NCI-H82 treated with DMSO at 0.1 percent for 48 hours (cell line): ENCODE measurements around the gene MAST4.

Experiments used
- DNase-seq: peaks from one replicate; lab custom pipeline; 2025; ENCODE audit not compliant: unreplicated experiment; lab: John Stamatoyannopoulos, UW

Gene MAST4

DNA sequence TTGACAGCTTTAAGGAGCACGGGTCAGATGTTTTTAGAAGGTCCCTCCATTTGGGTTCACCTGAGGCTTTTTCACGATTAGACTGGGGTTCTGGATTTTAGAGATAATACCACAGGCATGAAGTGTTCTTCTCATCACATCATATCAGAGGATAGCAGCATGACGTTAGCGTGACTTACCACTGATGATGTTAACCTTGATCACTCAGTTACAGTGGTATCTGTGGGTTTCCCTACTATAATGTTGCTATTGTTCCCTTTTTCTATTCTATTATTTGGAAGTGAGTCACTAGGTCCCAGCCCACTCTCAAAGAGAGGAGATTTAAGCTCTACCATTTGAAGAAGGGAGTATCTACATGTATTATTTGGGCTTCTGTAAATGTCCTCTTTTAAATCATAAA, 300.0 kb downstream of the MAST4 start:
- no peak for DNase-seq

DNA sequence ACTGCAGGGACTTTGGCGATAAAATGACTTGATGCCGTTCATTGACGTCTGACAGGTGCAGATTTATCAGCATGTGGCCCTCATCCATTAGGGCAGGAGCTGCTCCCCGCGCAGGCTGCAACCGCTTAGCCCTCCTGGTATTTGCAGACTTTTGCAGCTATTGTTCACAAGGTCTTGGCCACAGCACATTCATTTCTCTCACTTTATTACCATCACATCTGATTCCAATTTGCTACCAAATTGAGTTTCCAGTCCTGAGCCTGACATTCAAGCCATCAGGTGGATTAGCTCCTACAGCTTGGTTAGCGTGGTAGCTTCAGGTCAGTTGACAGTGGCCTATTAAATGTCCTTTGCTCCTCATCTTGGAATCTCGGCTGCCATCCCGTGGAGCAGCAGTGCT, 301.2 kb downstream of the MAST4 start:
- DNase-seq, result no peak

DNA sequence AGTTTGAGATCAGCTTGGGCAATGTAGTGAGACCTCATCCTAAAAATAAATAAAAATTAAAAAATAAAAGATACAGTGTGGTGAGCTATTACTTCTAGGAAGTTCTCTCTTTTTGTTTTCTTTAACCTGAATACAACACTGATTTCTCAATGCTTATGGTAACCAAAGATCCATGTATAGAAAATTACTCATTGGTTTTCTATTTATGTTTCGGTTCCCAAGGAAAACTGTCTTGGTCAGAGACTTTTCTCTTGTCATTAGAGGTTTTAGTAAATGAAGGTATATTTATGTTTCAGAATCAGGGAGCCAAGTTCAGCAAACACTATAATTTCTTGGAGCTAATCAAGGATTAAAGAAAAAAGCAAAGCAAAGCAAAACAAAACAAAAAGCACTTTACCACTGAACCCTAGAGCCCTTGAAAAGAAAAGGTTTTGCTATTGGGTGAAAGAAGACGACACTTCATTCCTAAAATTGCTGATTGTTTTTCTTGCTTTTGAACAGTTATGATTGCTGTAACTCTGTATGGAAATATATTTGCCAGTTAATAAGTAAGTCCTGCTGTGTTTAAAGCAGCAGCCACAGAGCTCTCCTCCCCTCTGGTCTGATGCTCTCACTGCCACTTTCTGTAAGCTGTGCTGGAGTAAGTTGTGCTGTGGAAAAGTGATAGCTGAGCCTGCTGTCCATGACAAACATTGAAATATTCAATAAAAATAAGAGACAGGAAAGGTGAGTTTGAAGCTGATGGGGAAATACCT, 302.2 kb downstream of the MAST4 start:
- DNase-seq, result no peak

DNA sequence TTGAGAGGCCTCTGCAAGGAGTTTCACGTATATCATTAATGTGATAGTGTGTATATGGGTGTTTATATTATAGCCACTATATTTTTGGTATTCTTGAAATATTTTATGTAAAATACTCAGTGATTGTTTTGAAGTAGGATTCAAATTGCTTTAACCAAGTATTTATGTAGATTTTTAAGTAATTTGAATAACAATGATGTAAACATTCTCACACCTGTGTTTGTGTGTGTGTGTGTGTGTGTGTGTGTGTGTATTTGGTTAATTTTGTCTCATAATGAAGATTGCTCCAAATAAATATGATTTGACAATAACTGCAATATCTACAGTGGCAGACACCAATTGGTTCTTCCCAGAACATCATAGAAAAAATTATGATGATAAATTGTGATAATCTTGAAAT, 307.0 kb downstream of the MAST4 start:
- DNase-seq, result no peak

DNA sequence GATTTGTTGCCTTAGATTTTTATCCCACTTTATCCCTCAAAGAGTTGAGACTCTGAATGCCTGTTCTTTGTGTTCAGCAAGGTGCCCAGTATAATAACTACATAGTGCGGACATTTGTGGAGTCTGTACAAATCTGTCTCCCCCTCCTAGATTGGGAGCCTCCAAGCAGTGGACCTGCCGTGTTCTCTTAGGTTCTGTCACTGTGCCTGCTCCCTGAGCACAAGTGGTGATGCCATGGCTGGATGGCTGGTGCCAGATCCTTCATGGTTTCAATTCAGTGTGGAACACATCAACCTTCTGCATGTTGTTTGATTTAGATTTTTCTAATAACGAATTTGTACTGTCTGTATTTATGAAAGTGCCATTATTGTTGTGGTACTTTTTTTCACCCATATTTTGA, 307.5 kb downstream of the MAST4 start:
- no peak for DNase-seq

DNA sequence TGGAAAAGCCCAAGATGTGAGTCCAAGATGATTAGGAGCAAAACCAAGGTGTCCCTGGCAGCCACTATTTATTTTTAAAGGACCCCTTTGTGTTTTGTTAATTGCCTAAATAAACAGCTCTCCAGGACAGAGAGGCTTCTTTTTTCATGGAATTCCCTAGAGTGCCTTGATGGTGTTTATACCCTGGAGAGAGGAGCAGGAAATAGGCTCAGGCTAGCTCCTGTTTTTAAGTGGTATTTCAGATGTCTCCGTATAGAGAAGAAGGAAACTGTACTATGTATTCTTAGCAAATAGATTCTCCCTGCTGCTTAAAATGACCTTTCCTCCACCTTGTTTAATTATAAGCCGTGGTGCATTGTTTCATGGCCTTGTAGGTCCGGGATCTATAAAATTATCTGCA, 308.0 kb downstream of the MAST4 start:
- no peak for DNase-seq

DNA sequence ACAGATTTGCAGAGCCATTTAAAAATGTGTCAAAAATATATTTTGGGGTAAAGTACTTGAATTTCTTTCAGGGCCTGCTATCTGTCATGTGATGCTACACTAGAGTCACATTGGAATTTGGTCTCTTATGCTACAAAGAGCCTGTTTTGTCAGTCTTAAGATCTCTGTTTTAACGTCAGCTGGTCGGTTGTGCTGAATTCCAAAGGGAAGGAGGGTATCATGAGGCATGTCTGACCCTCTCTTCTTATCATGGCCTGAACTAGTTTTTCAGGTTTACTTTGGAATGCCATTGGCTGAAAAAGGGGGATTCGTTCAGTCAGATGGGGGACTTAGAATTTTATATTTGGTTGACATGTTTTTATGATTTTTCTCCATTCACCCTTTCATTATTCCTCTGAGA, 309.8 kb downstream of the MAST4 start:
- no peak for DNase-seq

DNA sequence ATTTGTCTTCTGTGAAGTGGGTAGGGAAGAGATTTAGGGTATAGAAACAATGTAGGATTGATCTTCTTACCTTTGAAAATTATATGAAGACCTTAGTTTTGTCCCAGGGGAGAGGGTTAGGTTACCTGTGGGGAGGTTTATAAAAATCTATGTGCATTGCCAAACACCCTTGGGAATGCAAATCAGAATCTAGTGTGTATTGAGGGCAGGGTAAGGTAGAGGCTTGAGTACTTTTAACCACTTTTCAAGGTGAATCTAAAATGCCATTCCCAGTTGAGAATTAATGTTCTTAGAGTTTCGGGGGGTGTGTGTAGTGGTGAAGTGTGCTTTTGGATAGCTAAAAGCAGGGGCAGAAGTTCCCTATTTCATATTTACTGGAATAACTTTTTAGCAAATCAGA, 312.0 kb downstream of the MAST4 start:
- DNase-seq, result no peak

DNA sequence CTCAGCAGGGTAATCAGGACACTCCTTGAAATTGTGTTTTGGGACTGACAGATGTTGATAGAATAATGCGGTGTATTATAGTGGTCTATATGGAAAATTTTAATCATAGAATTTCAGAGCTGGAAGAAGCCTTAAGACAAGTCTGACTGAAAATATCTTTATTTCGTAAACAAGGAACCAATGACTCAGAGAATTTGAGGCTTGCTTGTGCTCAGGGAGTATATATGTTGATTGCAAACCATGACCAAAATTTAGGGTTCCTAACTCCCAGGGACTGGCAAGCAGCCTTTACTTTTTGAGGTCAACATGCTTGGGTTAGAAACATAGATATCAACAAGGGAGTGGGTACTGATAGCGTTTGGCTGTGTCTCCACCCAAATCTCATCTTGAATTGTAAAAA, 313.2 kb downstream of the MAST4 start:
- DNase-seq, result no peak

DNA sequence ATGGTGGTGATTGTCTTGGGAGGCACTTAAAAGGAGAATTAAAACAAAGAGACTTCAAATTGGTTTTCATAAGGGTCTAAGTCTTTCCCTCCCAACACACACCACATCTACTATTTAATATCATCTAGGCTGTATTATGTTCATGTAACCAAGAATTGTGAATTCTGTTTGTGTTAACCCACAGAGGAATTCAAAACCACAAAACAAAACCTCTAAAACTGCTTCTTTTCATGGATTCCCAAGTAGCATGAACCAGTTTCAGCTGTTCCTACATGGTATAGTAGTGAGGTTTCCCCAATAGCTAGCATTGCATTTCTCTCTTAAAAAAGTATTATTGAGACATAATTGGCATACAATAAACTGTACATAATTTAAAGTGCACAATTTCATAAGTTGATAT, 316.6 kb downstream of the MAST4 start:
- DNase-seq, result no peak

DNA sequence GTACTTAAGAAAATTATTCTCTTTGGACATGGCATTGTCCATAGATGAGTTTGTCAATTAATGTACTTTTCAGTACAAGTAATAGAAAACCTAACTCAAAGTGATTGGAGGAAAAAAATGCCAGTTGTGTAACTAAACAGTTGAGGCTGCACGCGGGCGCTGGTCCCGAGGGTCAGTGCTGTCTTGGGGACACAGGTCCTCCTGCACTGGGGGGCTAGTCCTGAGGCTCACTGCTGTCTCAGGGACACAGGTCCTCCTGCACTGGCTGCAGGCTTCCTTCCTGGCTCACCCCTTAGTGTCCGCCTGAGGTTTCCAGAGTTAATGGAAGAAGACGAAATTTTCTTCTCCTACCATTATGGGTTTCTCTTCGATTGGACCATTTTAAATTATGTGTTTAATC, 319.3 kb downstream of the MAST4 start:
- no peak for DNase-seq

DNA sequence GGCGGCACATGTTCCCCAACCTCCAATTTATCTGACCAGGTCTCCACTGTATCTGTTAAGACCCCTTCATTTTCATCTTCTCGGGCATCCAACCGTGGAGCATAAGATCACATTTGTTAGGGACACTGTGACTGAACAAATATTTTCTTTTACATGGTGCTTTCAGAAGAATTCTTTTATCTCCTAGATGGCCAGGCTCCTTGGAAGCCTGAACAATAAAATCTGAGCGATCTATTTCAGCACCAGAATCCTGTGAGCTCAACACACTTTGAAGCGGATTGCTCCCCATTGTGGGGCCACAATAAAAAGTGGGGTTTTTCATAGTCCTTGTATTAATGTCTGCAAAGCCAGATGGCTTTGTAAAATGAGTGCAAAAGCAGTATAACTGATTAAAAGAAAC, 326.7 kb downstream of the MAST4 start:
- DNase-seq, result no peak

DNA sequence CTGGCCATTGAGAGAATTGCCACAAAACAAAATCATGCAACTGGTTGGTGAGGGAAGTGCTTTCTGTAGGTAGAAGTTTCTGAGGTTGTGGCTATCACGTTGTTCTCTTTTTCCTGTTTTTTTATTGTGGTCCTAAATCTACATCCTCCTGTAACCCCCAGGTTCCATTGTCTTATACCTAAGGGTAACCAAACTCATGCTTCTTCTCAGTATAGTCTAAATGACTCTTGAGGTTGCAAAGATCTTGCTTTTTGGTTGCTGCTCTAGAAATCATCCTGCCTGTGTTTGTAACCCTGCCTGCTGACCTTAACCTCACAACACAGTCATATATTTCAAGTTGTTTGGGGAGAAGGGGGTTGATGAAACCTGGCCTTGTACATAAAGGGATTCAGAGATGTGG, 327.3 kb downstream of the MAST4 start:
- no peak for DNase-seq

DNA sequence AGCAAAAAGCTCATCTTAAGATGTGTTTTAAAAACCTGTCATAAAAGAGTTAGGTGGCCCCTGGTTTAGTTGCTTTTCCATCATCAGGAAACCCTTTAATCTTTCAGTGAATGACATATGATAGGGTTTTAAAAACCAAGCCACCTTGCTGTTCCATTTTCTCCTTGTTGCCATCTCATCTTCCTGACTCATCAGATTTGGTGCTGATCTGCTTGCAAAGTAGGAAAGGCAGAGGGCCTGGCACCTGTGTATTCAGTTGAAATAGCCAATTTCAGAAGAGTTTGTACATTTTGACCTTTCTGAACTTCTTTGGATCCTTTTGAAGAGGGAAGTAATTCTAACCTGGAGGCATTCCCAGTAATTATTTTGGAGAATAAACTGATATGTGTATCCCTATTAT, 327.7 kb downstream of the MAST4 start:
- DNase-seq, result no peak

DNA sequence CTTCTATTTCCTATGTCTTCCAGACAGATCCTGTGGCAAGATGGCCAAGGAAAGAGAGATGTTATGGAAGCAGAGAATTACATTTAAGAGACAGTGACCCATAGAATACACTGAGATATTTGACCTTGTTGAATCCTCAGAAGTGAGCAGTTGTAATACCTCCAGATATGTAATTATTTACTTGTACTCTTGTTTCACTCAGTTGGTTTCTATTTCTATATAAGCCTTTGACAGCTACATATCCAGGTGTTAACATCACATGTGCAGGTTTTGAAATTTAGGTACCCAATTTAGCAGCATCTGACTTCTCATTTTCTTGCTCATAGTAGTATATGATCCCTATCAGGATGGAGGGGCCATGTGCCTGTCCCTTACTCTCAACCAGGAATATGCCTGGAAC, 330.9 kb downstream of the MAST4 start:
- no peak for DNase-seq

DNA sequence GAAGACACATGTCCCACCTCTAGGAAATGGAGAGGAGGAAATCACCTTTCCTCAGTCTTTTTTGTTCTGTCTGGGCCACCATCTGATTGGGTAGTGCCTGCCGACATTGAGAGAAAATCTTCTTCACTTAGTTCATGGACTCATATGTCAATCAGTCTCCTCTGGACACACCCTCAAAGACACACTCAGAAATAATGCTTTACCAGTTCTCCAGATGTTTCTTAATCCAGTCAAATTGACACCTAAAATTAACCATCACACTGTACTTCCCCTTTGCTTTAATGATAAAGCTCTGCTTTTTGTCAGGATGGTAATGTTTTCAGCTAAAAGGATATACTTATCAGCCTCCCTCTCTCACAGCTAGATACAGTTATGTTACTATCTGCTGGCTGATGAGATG, 333.1 kb downstream of the MAST4 start:
- DNase-seq, result no peak

DNA sequence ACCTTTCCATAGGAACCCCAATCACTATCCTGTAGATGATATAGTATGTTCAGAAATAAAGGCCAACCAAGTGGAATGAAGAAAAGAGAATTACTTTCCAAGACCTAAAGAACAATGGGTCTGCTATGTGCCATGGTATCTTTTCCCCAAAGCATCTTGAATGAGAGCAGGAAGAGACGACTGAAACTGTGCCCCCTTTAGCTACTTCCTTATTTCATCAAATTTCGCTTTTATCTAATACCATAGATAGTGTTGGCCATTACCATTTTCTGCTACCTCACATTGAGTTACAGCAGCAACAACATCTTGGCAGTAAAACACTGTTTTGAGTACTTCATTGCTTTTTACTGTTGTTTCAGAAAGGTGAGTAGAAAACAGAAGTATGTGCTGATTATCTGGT, 333.8 kb downstream of the MAST4 start:
- DNase-seq, result no peak

DNA sequence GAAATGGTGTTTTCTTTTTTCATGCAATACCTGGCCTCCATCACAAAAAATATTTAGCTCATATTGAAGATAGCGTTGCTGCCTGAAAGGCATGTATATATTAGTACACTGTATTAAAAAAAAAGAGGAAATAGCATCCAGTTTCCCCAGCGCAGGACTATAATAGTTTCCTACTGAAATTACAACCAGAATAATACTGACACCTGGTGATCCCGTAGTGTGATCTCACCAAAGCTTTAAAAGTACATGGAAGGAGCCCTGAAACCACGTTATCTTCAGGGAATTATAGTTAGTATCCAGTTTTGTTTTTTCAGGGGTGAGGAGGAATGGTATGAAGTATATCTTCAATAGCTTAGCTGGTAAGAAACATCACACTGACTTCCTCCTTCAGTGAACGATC, 335.5 kb downstream of the MAST4 start:
- DNase-seq, result no peak

DNA sequence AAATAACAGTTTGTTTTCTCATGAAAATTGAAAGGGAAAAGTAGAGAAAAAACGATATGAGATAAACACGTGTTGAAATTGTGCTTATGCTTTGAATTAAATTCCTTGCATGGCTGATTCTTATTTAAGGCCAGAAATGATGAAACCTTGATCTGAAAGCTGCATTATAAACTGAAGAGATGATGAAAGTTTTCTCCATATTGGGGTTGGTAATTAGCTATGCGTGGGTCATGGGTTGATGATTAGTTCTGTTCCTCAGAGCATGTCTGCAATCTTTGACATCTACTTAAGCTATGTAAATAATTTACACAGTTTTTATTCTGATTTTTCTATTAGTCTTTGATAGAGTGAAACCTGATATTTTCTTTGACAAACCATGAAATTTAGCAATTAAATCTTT, 336.3 kb downstream of the MAST4 start:
- no peak for DNase-seq

DNA sequence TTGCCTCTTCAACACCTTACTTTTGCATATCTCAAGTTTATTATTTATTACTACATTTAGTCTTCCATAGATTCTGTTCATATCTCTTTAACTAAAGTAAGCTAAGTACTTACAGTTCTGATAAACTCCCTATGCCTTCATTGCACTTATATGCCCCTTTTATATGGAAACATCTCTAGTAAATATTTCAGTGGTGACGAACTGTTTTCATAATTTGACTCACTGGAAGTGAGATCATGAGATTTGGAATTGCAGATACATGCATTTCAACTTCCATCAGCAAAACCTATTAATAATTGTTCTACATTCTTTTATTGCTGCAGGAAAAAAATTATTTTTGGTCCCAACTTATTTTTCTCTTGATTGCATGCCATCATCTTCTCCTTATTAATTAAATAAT, 336.9 kb downstream of the MAST4 start:
- no peak for DNase-seq

DNA sequence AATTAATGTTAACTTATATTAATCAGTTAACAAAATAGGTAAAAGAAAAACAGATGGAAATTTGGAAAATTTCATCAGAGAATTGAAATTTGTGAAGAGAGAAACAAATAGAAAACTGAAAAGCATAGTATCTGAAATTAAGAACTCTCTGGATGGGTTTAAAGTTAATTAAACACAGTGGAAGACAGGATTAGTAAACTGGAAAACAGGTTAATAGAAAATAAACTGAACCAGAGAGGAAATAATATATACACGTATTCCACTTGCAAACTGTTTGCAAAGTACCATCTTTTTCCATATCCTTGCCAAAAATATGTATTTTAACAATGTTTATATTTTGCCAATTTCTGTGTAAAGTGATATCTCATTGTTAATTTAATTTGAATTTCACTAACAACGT, 342.9 kb downstream of the MAST4 start:
- DNase-seq, result no peak

DNA sequence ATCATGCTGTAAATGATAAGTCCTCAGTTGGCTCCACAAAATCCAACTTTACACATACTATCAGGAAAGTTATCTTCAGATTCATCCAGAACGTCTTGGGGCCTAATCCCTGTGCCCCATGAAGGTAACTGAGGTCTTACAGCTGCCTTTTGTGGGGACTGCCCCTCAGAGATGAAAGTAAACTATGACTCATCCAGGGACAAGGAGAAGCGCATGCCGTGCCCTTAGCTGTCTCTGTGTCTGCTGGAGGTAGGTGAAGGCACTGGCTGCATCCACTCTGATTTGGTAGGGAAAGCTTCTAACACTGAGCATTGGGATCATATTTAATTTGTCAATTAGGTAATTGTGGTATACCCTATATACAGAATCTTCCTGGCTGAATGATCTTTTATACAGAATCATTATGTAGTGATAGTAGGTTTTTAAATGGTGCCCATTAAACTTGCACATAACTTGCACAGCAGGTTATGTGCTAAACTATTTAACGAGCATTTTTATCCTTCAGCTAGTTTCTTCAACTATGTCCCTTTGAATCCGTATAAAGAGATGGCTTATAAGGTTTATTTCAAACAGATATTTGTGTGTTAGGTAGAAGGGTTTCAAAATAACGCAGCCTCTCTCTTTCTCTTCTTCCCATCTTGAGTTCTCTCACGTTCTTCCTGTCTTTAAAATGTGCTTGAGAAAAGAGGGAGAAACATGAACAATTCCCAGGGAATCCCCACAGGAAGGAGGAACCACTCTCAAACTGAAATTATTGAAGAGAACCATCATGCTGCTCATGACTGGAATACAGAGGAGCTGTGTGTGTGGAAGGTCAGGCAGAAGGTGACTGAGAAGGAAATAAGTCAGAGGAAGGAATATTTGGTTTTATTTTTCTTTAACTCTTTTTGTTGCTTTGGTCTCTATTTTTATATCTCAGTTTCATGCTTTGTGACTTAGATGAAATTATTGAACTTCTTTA, 349.5 kb downstream of the MAST4 start:
- no peak for DNase-seq
